ENCODE results near the gene FXYD3.
A peak's percentile ranks its signal among the peaks of the same experiment; 100 is the strongest.

Gene FXYD3

DNA sequence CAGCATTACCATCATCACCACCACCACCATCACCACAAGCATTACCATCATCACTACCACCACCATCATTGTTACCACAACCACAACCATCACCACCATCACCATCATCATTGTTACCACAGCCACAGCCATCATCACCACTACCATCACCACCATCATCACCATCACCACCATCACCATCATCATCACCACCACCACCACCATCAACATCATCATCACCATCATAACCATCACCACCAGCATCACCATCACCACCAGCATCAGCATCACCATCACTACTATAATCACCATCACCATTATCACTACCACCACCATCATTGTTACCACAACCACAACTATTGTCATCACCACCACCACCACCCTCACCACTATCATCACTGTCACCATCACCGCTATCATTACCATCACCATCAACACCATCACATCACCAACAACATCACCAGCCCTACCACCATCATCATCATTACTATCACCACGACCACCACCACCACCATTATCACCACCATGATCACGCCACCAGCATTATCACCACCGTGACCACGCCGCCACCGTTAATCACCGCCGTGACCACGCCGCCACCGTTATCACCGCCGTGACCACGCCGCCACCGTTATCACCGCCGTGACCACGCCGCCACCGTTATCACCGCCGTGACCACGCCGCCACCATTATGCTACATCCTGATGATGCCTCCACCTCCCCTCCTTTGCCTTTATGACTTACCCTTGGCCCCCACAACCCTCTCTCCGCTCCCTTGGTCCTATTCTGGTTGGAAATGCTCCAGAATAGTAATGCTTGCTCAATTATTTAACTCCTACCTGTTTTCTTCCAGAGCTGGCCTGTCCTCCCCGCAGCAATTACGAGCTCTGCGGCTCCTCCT lies 10.0 kb upstream of the FXYD3 start:
- H3K4me3 ChIP-seq (ENCODE audit: low read depth in 1 of 2, low read length in 2 of 2) = no peak overlapping the region
- peaks cover 0 to 2% of the 10 kb centered on the region in 2 donors for H3K27me3 ChIP-seq (ENCODE audit: control insufficient read depth in 1 of 2, insufficient read depth in 2 of 2, low read length in 2 of 2)
- H3K36me3 ChIP-seq (ENCODE audit: control insufficient read depth in 1 of 2, insufficient read depth in 2 of 2, low read length in 2 of 2) = no peaks in the 10 kb centered on the region
- H3K9me3 ChIP-seq (ENCODE audit: control insufficient read depth in 1 of 2, low read length in 2 of 2) = no peaks in the 10 kb centered on the region
- no peak overlapping the region for H3K9ac ChIP-seq (ENCODE audit: low read depth in 1 of 2, low read length in 2 of 2)
- H3K27ac ChIP-seq (ENCODE audit: low read depth, low read length) = no peak overlapping the region
- no peaks in the 10 kb centered on the region for H3K4me1 ChIP-seq (ENCODE audit: control insufficient read depth in 1 of 2, insufficient read depth in 2 of 2, low read length in 2 of 2)

DNA sequence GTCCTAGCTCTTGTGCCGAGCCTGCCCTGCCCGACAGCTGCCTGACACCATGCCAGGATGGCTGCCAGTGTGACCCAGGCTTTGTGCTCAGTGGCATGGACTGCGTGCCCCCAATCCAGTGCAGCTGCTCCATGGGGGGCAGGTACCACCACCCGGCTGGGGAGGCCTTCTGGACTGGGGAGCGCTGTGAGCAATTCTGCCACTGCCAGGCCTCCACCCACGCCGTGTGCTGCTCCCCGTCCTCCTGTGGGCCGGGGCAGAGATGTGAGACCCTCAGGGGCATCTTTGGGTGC lies 9.4 kb upstream of the FXYD3 start:
- Histone ChIP-seq H3K4me1 (ENCODE audit: control insufficient read depth in 1 of 2, insufficient read depth in 2 of 2, low read length in 2 of 2) (no peaks in the 10 kb centered on the region), H3K9ac (ENCODE audit: low read depth in 1 of 2, low read length in 2 of 2) (no peak overlapping the region), H3K27me3 (ENCODE audit: control insufficient read depth in 1 of 2, insufficient read depth in 2 of 2, low read length in 2 of 2) (peaks cover 0 to 2% of the 10 kb centered on the region in 2 donors), H3K9me3 (ENCODE audit: control insufficient read depth in 1 of 2, low read length in 2 of 2) (no peaks in the 10 kb centered on the region), H3K36me3 (ENCODE audit: control insufficient read depth in 1 of 2, insufficient read depth in 2 of 2, low read length in 2 of 2) (no peaks in the 10 kb centered on the region), H3K27ac (ENCODE audit: low read depth, low read length) (no peak overlapping the region), H3K4me3 (ENCODE audit: low read depth in 1 of 2, low read length in 2 of 2) (no peak overlapping the region)

DNA sequence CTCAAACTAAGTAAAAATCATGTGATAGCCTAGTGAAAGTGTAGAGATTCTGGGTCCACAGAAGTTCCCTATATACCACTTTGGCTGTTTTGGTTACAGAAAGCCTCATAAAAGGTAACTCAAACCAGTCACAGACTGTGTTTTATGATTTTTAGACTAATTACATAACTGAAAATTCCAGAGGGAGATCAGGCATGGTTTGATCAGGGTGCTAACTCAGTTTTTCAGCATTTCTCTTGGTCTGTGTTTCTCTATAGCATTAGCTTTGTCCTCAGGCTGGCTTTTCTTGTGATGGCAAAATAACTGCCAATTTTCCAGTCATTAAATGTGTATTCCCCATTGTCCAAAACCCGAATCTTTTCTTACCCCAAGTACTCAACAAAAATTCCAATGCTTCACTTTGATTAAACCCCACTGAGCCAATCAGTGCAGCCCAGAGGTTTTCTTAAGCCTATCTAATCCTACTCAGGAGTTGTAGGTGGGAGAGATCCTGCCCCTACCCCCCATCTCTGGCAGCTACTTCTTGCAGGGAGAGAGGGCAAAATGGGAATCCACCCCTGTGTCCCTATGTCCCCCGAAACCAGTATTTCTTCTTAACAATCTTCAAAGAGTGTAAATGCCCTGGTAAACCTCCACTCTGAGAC lies 8.6 kb upstream of the FXYD3 start:
- Histone ChIP-seq H3K27ac (ENCODE audit: low read depth, low read length) (no peak overlapping the region), H3K9me3 (ENCODE audit: control insufficient read depth in 1 of 2, low read length in 2 of 2) (no peaks in the 10 kb centered on the region), H3K9ac (ENCODE audit: low read depth in 1 of 2, low read length in 2 of 2) (no peak overlapping the region), H3K4me3 (ENCODE audit: low read depth in 1 of 2, low read length in 2 of 2) (no peak overlapping the region), H3K27me3 (ENCODE audit: control insufficient read depth in 1 of 2, insufficient read depth in 2 of 2, low read length in 2 of 2) (peaks cover 0 to 2% of the 10 kb centered on the region in 2 donors), H3K36me3 (ENCODE audit: control insufficient read depth in 1 of 2, insufficient read depth in 2 of 2, low read length in 2 of 2) (no peaks in the 10 kb centered on the region), H3K4me1 (ENCODE audit: control insufficient read depth in 1 of 2, insufficient read depth in 2 of 2, low read length in 2 of 2) (no peaks in the 10 kb centered on the region)

DNA sequence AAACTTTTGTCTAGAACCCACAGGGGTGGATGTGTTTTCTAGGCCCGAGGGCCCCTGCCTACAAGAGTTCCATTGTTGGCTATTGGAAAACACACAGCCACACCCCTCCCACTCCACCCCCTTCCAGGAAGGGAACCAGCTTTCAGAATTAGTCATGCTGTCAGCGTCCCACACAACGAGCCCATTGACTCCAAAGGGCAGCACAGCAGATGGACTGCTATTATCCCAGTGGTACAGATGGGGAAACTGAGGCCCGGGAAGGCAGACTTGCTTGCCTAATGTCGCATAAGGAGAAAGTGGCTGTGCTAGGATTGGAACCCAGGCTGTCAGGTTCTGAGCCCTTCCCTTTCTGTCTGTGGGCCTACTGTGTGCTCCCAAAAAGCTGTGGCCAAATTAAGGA lies 8.1 kb upstream of the FXYD3 start:
- Histone ChIP-seq H3K9ac (ENCODE audit: low read depth in 1 of 2, low read length in 2 of 2) (no peak overlapping the region), H3K4me3 (ENCODE audit: low read depth in 1 of 2, low read length in 2 of 2) (no peak overlapping the region), H3K4me1 (ENCODE audit: control insufficient read depth in 1 of 2, insufficient read depth in 2 of 2, low read length in 2 of 2) (no peaks in the 10 kb centered on the region), H3K9me3 (ENCODE audit: control insufficient read depth in 1 of 2, low read length in 2 of 2) (no peaks in the 10 kb centered on the region), H3K27me3 (ENCODE audit: control insufficient read depth in 1 of 2, insufficient read depth in 2 of 2, low read length in 2 of 2) (peaks cover 0 to 2% of the 10 kb centered on the region in 2 donors), H3K36me3 (ENCODE audit: control insufficient read depth in 1 of 2, insufficient read depth in 2 of 2, low read length in 2 of 2) (no peaks in the 10 kb centered on the region), H3K27ac (ENCODE audit: low read depth, low read length) (no peak overlapping the region)

DNA sequence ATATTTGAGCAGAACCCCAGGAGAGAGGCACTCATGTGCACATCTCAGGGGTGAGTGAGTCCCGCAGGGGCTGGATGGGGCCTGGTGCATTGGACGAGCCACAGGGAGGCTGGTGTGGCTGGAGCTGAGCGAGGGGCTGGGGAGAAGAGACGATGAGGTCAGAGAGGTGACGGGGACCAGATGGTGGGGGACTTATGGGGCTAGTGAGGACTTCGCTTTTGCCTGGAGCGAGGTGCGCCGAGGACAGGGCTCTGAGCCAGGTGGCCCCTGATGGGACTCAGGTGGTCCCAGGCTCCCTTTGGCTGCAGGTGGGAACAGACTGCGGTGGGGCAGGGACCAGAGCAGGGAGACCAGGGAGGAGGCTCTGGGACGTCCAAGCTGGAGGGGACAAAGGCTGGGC lies 6.9 kb upstream of the FXYD3 start:
- Histone ChIP-seq H3K4me1 (ENCODE audit: control insufficient read depth in 1 of 2, insufficient read depth in 2 of 2, low read length in 2 of 2) (no peaks in the 10 kb centered on the region), H3K9me3 (ENCODE audit: control insufficient read depth in 1 of 2, low read length in 2 of 2) (no peaks in the 10 kb centered on the region), H3K27ac (ENCODE audit: low read depth, low read length) (no peak overlapping the region), H3K36me3 (ENCODE audit: control insufficient read depth in 1 of 2, insufficient read depth in 2 of 2, low read length in 2 of 2) (no peaks in the 10 kb centered on the region), H3K27me3 (ENCODE audit: control insufficient read depth in 1 of 2, insufficient read depth in 2 of 2, low read length in 2 of 2) (peaks cover 0 to 2% of the 10 kb centered on the region in 2 donors), H3K9ac (ENCODE audit: low read depth in 1 of 2, low read length in 2 of 2) (no peak overlapping the region), H3K4me3 (ENCODE audit: low read depth in 1 of 2, low read length in 2 of 2) (no peak overlapping the region)

DNA sequence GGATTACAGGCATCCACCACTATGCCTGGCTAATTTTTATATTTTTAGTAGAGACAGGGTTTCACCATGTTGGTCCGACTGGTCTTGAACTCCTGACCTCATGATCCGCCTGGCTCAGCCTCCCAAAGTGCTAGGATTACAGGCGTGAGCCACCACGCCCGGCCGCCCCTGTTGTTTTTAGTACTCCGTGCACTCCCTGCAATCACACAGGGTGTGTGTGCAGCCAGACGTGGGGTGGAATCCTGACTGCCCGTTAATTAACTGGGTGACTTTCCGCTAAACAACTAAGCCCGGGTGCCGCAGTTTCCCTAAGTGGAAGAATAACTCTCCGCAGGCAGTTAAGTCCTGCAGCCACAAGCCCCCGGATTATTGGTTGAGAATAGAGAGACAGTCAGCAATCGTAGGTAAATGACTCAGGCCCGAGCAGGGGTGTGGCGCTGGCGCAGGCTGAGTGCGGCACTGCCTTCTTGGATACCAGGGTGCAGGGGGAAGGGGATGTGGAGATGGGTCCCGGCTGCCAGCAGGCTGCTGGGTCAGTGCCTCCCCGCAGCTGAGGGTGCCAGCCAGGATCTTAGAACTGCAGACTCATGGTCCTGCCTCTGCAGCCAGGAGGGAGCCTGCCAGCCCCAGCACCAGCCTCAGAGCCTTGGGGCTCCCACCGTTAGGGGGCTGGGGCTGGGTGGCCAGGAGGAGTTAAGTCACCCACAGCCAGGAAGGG lies 6.1 kb upstream of the FXYD3 start:
- no peak overlapping the region for H3K27ac ChIP-seq (ENCODE audit: low read depth, low read length)
- H3K9me3 ChIP-seq (ENCODE audit: control insufficient read depth in 1 of 2, low read length in 2 of 2) = no peaks in the 10 kb centered on the region
- no peak overlapping the region for H3K9ac ChIP-seq (ENCODE audit: low read depth in 1 of 2, low read length in 2 of 2)
- H3K36me3 ChIP-seq (ENCODE audit: control insufficient read depth in 1 of 2, insufficient read depth in 2 of 2, low read length in 2 of 2) = no peaks in the 10 kb centered on the region
- peaks cover 3 to 4% of the 10 kb centered on the region in 2 donors for H3K4me1 ChIP-seq (ENCODE audit: control insufficient read depth in 1 of 2, insufficient read depth in 2 of 2, low read length in 2 of 2)
- peaks cover 0 to 2% of the 10 kb centered on the region in 2 donors for H3K27me3 ChIP-seq (ENCODE audit: control insufficient read depth in 1 of 2, insufficient read depth in 2 of 2, low read length in 2 of 2)
- no peak overlapping the region for H3K4me3 ChIP-seq (ENCODE audit: low read depth in 1 of 2, low read length in 2 of 2)

DNA sequence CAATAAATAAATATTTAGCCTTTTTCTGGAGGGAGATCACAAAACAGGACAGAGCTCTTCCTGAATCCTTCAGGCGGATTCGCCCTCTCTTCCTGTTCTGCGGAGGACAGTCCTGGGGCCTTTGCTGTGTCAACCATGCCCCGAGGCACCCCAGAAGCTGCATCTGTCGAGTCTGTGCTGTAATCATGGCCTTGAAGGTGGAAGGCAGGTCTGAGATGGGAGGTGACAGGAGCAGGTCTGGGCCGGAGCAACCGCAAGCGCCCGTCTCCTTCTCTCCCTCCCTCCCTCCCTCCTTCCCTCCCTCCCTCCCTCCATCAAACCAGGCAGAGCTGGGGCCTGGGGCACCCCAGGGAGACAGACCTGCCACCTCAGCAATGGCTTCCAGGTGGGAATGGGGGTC lies 4.6 kb upstream of the FXYD3 start:
- H3K9ac ChIP-seq (ENCODE audit: low read depth in 1 of 2, low read length in 2 of 2) = no peak overlapping the region
- H3K27ac ChIP-seq (ENCODE audit: low read depth, low read length) = no peak overlapping the region
- peaks cover 14 to 16% of the 10 kb centered on the region in 2 donors for H3K4me1 ChIP-seq (ENCODE audit: control insufficient read depth in 1 of 2, insufficient read depth in 2 of 2, low read length in 2 of 2)
- no peaks in the 10 kb centered on the region for H3K9me3 ChIP-seq (ENCODE audit: control insufficient read depth in 1 of 2, low read length in 2 of 2)
- H3K27me3 ChIP-seq (ENCODE audit: control insufficient read depth in 1 of 2, insufficient read depth in 2 of 2, low read length in 2 of 2) = peaks cover 0 to 2% of the 10 kb centered on the region in 2 donors
- no peaks in the 10 kb centered on the region for H3K36me3 ChIP-seq (ENCODE audit: control insufficient read depth in 1 of 2, insufficient read depth in 2 of 2, low read length in 2 of 2)
- no peak overlapping the region for H3K4me3 ChIP-seq (ENCODE audit: low read depth in 1 of 2, low read length in 2 of 2)

DNA sequence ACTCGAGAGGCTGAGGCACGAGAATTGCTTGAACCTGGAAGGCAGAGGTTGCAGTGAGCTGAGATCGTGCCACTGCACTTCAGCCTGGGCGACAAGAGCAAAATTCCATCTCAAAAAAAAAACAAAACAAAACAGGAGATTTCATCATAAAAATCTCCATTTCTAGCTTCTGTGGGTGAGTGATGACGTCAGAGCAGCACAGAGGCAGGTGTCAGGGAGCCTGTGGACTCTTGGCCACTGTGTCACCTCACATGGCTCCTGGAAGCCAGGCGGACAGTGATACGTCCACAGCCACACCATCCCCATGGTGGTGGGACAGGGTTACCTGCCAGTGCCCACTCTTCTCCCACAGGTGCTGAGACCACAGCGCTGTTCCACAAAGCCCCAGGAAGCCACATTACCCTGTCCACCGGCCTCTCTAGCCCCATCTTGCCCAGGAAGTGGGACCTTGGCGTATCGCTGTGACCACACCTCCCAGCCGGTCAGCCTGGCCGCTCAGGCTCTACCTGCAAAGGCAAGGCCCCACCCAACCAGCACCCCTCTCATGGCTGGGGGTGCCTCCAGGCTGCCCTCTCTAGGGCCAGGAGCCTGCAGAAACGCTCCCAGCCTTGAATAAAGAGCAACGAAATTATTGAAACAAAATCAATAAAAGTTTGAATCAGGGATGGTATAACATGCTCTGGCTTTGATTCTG lies 2.5 kb upstream of the FXYD3 start:
- peak overlapping the region in 1 of 2 donors; percentile 25 for H3K9ac ChIP-seq (ENCODE audit: low read depth in 1 of 2, low read length in 2 of 2)
- H3K9me3 ChIP-seq (ENCODE audit: control insufficient read depth in 1 of 2, low read length in 2 of 2) = no peaks in the 10 kb centered on the region
- peaks cover 16 to 34% of the 10 kb centered on the region in 2 donors for H3K4me1 ChIP-seq (ENCODE audit: control insufficient read depth in 1 of 2, insufficient read depth in 2 of 2, low read length in 2 of 2)
- H3K4me3 ChIP-seq (ENCODE audit: low read depth in 1 of 2, low read length in 2 of 2) = no peak overlapping the region
- H3K27ac ChIP-seq (ENCODE audit: low read depth, low read length) = no peak overlapping the region
- H3K36me3 ChIP-seq (ENCODE audit: control insufficient read depth in 1 of 2, insufficient read depth in 2 of 2, low read length in 2 of 2) = no peaks in the 10 kb centered on the region
- H3K27me3 ChIP-seq (ENCODE audit: control insufficient read depth in 1 of 2, insufficient read depth in 2 of 2, low read length in 2 of 2) = peaks cover 0 to 2% of the 10 kb centered on the region in 2 donors

DNA sequence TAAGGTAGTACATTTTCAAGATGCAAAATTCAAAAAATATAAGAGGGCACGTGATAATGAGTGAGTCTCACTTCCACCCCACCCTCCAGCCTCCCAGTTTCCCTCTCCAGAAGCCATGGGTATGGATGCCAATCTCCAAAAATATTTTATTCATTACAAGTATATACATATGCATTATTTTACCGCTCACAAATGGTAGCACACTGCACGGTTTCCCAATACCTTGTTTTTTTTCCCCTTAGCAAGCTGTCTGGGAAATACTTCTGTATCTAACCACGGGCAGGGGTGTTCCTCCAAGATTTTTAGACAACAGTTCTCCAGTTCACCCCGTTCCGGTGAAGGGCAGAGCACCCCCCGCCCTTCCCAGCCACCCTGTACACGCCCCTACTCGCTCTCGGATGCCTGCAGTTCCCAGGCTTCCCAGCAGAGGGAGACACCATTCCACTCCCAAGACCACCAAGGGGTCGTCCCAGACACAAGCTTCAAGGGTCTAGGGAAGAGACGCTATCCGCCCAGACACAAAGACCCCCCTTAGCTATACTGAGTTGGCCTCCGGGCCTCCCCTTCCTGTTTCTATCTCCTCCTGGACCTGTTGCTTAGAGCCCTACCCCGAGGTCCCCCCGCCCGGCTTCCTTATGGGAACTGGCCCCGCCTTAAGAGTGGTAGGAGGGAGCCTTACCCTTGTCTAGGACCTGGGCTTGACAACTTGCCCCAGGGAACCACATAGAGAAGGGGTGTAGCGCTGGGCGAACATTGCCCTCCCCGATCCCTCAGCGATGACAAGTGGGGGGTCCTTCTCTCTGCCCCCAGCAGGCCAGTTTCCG lies 1.1 kb upstream of the FXYD3 start:
- H3K9ac ChIP-seq (ENCODE audit: low read depth in 1 of 2, low read length in 2 of 2) = peak overlapping the region; percentile 26 to 86
- H3K36me3 ChIP-seq (ENCODE audit: control insufficient read depth in 1 of 2, insufficient read depth in 2 of 2, low read length in 2 of 2) = no peaks in the 10 kb centered on the region
- peak overlapping the region; percentile 61 for H3K27ac ChIP-seq (ENCODE audit: low read depth, low read length)
- peak overlapping the region; percentile 67 to 91 for H3K4me3 ChIP-seq (ENCODE audit: low read depth in 1 of 2, low read length in 2 of 2)
- H3K9me3 ChIP-seq (ENCODE audit: control insufficient read depth in 1 of 2, low read length in 2 of 2) = no peaks in the 10 kb centered on the region
- H3K27me3 ChIP-seq (ENCODE audit: control insufficient read depth in 1 of 2, insufficient read depth in 2 of 2, low read length in 2 of 2) = no peaks in the 10 kb centered on the region
- peaks cover 27 to 48% of the 10 kb centered on the region in 2 donors for H3K4me1 ChIP-seq (ENCODE audit: control insufficient read depth in 1 of 2, insufficient read depth in 2 of 2, low read length in 2 of 2)

Data from duodenal mucosa (tissue), 2 donors.